ENCODE data around the gene MACIR. TPM values are rescaled to one million over a fixed set of nuclear protein-coding genes. Genes with fewer than 3 reads are reported as not detected.
"Not testable (repeated sequence)": the region's sequence is repeated elsewhere in the genome, so short reads cannot be mapped to it uniquely, and the experiment has no call there.

Gene MACIR
- total and polyA plus RNA-seq, 12 donors = 1.9 to 19.9 (median 6.4) TPM

GRCh38 chr5:103218164-103218563 lies 40.4 kb upstream of the MACIR start:
- Histone ChIP-seq H3K27ac (peak overlapping the region in 1 of 5 donors; percentile 67), H3K4me3 (no peak overlapping the region), H3K27me3 (no peaks in the 10 kb centered on the region), H3K9me3 (replicated peaks in 1 of 3) (peaks cover 0 to 4% (median 0%) of the 10 kb centered on the region in 3 donors), H3K4me1 (replicated peaks in 1 of 2) (no peaks in the 10 kb centered on the region), H3K36me3 (replicated peaks in 1 of 2) (no peaks in the 10 kb centered on the region)
- intact Hi-C loops (cut with DNase I) = no loop called here
- TF ChIP-seq POLR2A (IDR thresholded peaks at IDR 0.05) (no peak), CTCF (IDR thresholded peaks at IDR 0.05) (no peak)
- DNase-seq = no peak
- WGBS, 4 donors = 70 to 76% (median 73%) methylated on average over 5 of the region's 5 CpGs

GRCh38 chr5:103219074-103219473 lies 39.5 kb upstream of the MACIR start:
- H3K27me3 ChIP-seq; H3K27ac ChIP-seq; H3K4me1 ChIP-seq (replicated peaks in 1 of 2); H3K9me3 ChIP-seq (replicated peaks in 1 of 3); H3K36me3 ChIP-seq (replicated peaks in 1 of 2); DNase-seq; intact Hi-C loops (cut with DNase I); H3K4me3 ChIP-seq: not testable (repeated sequence)
- 94 to 97% (median 96%) methylated on average over 2 of the region's 2 CpGs for WGBS, 4 donors

- Histone ChIP-seq H3K36me3 (replicated peaks in 1 of 2) (no peaks in the 10 kb centered on the region), H3K4me3 (no peak overlapping the region), H3K27me3 (no peaks in the 10 kb centered on the region), H3K4me1 (replicated peaks in 1 of 2) (no peaks in the 10 kb centered on the region), H3K27ac (no peak overlapping the region), H3K9me3 (replicated peaks in 1 of 3) (no peaks in the 10 kb centered on the region)
- TF ChIP-seq CTCF (IDR thresholded peaks at IDR 0.05) = no peak
- TF ChIP-seq POLR2A (IDR thresholded peaks at IDR 0.05) = no peak
- intact Hi-C loops (cut with DNase I) = no loop called here
- DNase-seq = no peak
- 91 to 98% (median 94%) methylated on average over 24 to 28 of the region's 28 CpGs for WGBS, 4 donors
These were observed 35.3 kb upstream of the MACIR start for GRCh38 chr5:103223031-103223955.

DNA sequence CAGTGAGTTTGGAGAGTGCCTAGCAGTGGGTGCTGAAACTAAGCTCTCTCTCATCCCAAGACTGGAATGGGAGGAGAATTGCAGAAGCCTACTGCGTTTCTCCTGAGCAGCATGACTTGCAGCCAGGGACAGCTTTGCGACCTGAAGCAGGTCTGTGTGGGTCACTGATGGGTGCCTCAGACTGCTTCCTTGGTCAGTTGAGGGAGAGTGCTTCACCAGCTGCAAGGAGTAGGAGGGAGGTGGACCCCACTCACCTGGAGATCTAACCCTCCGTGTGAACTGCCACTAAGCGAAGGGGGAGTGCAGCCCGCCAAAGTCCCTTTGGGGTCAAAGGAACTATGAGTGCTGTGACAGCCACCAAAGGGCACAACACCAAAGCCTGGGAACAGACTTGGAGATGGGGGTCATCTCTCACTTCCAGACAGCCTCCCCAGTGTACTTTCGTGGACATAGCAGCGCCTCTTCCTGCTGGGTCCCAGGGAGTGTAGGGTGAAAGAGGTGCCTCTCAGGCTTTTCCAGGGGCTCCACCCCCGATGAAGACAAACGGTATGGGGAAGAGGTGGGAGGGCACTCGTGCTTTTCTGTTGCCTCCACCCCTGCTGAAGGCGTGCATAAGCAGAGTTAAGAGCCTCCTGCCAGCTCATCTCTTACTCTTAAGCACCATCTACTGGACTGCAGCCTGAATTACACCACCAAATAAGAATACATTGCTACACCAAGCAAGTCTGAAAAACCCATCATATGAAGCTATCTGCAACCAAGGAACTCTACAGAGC lies 34.3 kb upstream of the MACIR start:
- H3K4me1 ChIP-seq (replicated peaks in 1 of 2) = no peaks in the 10 kb centered on the region
- TF ChIP-seq POLR2A (IDR thresholded peaks at IDR 0.05) (no peak), CTCF (IDR thresholded peaks at IDR 0.05) (peak; percentile 49 to 80 (median 68))
- no peaks in the 10 kb centered on the region for H3K9me3 ChIP-seq (replicated peaks in 1 of 3)
- peak; percentile 33 to 63 (median 52) for DNase-seq
- no peaks in the 10 kb centered on the region for H3K36me3 ChIP-seq (replicated peaks in 1 of 2)
- H3K4me3 ChIP-seq = no peak overlapping the region
- no peaks in the 10 kb centered on the region for H3K27me3 ChIP-seq
- H3K27ac ChIP-seq = no peak overlapping the region
- intact Hi-C loops (cut with DNase I) = no loop called here
- whole genome bisulfite sequencing, 4 donors = 49 to 63% (median 58%) methylated on average over 9 to 11 of the region's 11 CpGs

Measured in adrenal gland (tissue), 12 donors.